ENCODE data around the gene PLXDC1. TPM values are rescaled to one million over a fixed set of nuclear protein-coding genes. Genes with fewer than 3 reads are reported as not detected.
A peak's percentile ranks its signal among the peaks of the same experiment; 100 is the strongest.

Gene PLXDC1
- total and polyA plus RNA-seq, 11 donors = 4.8 to 17.4 (median 13.3) TPM

- H3K4me1 ChIP-seq = peaks cover 0 to 52% (median 4%) of the 10 kb centered on the region in 12 donors
- H3K4me3 ChIP-seq = no peak overlapping the region
- intact Hi-C loops (cut with DNase I) = no loop called here
- no peak for DNase-seq
- H3K27ac ChIP-seq = peak overlapping the region in 2 of 12 donors; percentile 19 to 28
- no peaks in the 10 kb centered on the region for H3K27me3 ChIP-seq
- ATAC-seq = peak in 2 of 4 donors; percentile 17 to 20
- WGBS, 4 donors = 67 to 76% (median 74%) methylated on average over 9 of the region's 9 CpGs
- TF ChIP-seq POLR2A (IDR thresholded peaks at IDR 0.05) (no peak), CTCF (IDR thresholded peaks at IDR 0.05) (no peak)
- peaks cover 0 to 10% (median 0%) of the 10 kb centered on the region in 12 donors for H3K9me3 ChIP-seq
- H3K36me3 ChIP-seq = no peaks in the 10 kb centered on the region
Measured at GRCh38 chr17:39016193-39017153, 135.0 kb downstream of the PLXDC1 start.

GRCh38 chr17:39015546-39015935 lies 135.9 kb downstream of the PLXDC1 start:
- H3K27ac ChIP-seq = peak overlapping the region in 7 of 12 donors; percentile 59 to 82 (median 69)
- 86 to 95% (median 91%) methylated on average over 11 of the region's 11 CpGs for WGBS, 4 donors

GRCh38 chr17:39014795-39015545 lies 136.5 kb downstream of the PLXDC1 start:
- intact Hi-C loops (cut with DNase I) = no loop called here
- TF ChIP-seq POLR2A (IDR thresholded peaks at IDR 0.05) = no peak
- TF ChIP-seq CTCF (IDR thresholded peaks at IDR 0.05) = no peak
- DNase-seq (peak in 1 of 5 donors; percentile 39), ATAC-seq (peak in 2 of 4 donors; percentile 21 to 79)
- Histone ChIP-seq H3K27me3 (no peaks in the 10 kb centered on the region), H3K9me3 (peaks cover 0 to 10% (median 0%) of the 10 kb centered on the region in 12 donors), H3K4me1 (peaks cover 0 to 52% (median 4%) of the 10 kb centered on the region in 12 donors), H3K36me3 (no peaks in the 10 kb centered on the region), H3K27ac (peak overlapping the region in 11 of 12 donors; percentile 8 to 82 (median 65)), H3K4me3 (no peak overlapping the region)
- 74 to 86% (median 82%) methylated on average over 13 of the region's 13 CpGs for WGBS, 4 donors

More at GRCh38 chr17:39015546-39015935, 135.9 kb downstream of the PLXDC1 start:
- Histone ChIP-seq H3K9me3 (peaks cover 0 to 10% (median 0%) of the 10 kb centered on the region in 12 donors), H3K36me3 (no peaks in the 10 kb centered on the region), H3K27me3 (no peaks in the 10 kb centered on the region), H3K4me3 (no peak overlapping the region), H3K4me1 (peaks cover 0 to 52% (median 4%) of the 10 kb centered on the region in 12 donors)
- ATAC-seq (no peak), DNase-seq (no peak)
- intact Hi-C loops (cut with DNase I) = no loop called here
- TF ChIP-seq CTCF (IDR thresholded peaks at IDR 0.05) (no peak), POLR2A (IDR thresholded peaks at IDR 0.05) (no peak)
